Uterus (tissue), 4 donors: Measurements from ENCODE around the gene ZFP90. TPM values are rescaled to one million over a fixed set of nuclear protein-coding genes. Genes with fewer than 3 reads are reported as not detected.

Experiments
- DNase-seq, 2 donors: peaks; one replicate each; pipeline ENCODE4 v3.0.0-alpha.2; 2019 to 2020
- H3K27ac ChIP-seq, 2 donors: fragments of 200-600 bp; sonication (generic); 1 replicate in 1 of 2; 2 replicates in 1 of 2; pipeline ENCODE4 v1.5.1; 2016 to 2018
- H3K27me3 ChIP-seq, 2 donors: fragments of 200-600 bp; sonication (generic); one replicate each; pipeline ENCODE4 v1.5.1; 2018 to 2019; ENCODE audit warnings: control low read depth in 1 of 2
- H3K36me3 ChIP-seq, 2 donors: fragments of 200-600 bp; sonication (generic); one replicate each; pipeline ENCODE4 v1.5.1; 2019; ENCODE audit warnings: control low read depth in 1 of 2
- H3K4me1 ChIP-seq, 2 donors: fragments of 200-600 bp; sonication (generic); one replicate each; pipeline ENCODE4 v1.5.1; 2018 to 2019; ENCODE audit warnings: control low read depth in 1 of 2
- H3K4me3 ChIP-seq, 2 donors: fragments of 200-600 bp; sonication (generic); 1 replicate in 1 of 2; 2 replicates in 1 of 2; pipeline ENCODE4 v1.5.1; 2018 to 2019; ENCODE audit warnings: mild to moderate bottlenecking in 1 of 2
- H3K9me3 ChIP-seq, 2 donors: fragments of 200-600 bp; sonication (generic); one replicate each; pipeline ENCODE4 v1.5.1; 2019; ENCODE audit warnings: control low read depth in 1 of 2
- POLR2A ChIP-seq, 2 donors: fragments of 450-650 bp; IDR thresholded peaks; one replicate each; pipeline ENCODE4 v1.6.1; 2016; ENCODE audit warnings: antibody characterized with exemption in 2 of 2, mild to moderate bottlenecking in 1 of 2, moderate library complexity in 1 of 2
- intact Hi-C: fragments of 100-400 bp; cut with DNase I; formaldehyde crosslinking; loops from one replicate; pipeline ENCODE4 v1.15.1; 2023; ENCODE audit warnings: low total_unique reads
- small RNA-seq: library from RNA; depleted of rRNA; stranded (forward); fragments of <200 nt; gene quantifications from one replicate; pipeline ENCODE3, GENCODE V24; 2016
- total RNA-seq, 4 donors: library from RNA; depleted of rRNA in 3 of 4; stranded (reverse); fragments of >200 nt in 3 of 4; gene quantifications; one replicate each; pipeline versions ENCODE4 v1.1.0 to v1.2.4, GENCODE V29; 2014 to 2023
- TF ChIP-seq, protein P1 (sequence below), 4 experiments: fragments of 200-600 bp in 2 of 4; fragments of 450-650 bp in 2 of 4; sonication (generic) in 2 of 4; IDR thresholded peaks; one replicate each; pipeline ENCODE4 v1.5.1; 2016 to 2019; ENCODE audit warnings: antibody characterized with exemption in 4 of 4, mild to moderate bottlenecking in 2 of 4, moderate library complexity in 1 of 4
- donor health status: DM: yes; HTN: yes; CAD: no.

Gene ZFP90
- total RNA-seq, 4 donors from 2014 or later, result 19.1 to 81.4 (median 31.9) TPM

DNA sequence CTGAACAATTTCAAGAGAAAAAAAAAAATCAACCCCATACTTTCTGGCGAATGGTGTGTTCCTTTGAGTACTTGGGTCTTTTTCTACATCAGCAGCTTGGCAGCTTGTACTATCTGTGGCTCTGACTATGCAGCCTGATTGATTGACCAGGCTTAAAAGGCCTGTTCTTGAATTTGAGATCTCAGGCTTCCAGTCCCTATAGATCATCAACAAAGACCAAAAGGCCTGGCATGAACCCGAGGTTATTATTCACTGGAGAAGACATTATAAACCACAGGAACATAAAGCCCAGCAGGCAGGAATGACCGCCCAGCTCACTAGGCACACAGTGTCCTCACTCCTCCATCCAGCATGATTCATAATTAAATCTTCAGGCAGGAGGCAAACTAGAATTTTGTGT is 73.9 kb downstream of the ZFP90 start:
- no peak overlapping the region for H3K27ac ChIP-seq
- TF ChIP-seq POLR2A (IDR thresholded peaks at IDR 0.05), result no peak
- TF ChIP-seq, protein P1, sequence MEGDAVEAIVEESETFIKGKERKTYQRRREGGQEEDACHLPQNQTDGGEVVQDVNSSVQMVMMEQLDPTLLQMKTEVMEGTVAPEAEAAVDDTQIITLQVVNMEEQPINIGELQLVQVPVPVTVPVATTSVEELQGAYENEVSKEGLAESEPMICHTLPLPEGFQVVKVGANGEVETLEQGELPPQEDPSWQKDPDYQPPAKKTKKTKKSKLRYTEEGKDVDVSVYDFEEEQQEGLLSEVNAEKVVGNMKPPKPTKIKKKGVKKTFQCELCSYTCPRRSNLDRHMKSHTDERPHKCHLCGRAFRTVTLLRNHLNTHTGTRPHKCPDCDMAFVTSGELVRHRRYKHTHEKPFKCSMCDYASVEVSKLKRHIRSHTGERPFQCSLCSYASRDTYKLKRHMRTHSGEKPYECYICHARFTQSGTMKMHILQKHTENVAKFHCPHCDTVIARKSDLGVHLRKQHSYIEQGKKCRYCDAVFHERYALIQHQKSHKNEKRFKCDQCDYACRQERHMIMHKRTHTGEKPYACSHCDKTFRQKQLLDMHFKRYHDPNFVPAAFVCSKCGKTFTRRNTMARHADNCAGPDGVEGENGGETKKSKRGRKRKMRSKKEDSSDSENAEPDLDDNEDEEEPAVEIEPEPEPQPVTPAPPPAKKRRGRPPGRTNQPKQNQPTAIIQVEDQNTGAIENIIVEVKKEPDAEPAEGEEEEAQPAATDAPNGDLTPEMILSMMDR (IDR thresholded peaks at IDR 0.05), result no peak
- no peaks in the 10 kb centered on the region for H3K4me1 ChIP-seq
- no peak overlapping the region for H3K4me3 ChIP-seq
- intact Hi-C loops, result no loop called here
- no peaks in the 10 kb centered on the region for H3K36me3 ChIP-seq
- H3K27me3 ChIP-seq, result no peaks in the 10 kb centered on the region
- H3K9me3 ChIP-seq, result no peaks in the 10 kb centered on the region
- no peak for DNase-seq

DNA sequence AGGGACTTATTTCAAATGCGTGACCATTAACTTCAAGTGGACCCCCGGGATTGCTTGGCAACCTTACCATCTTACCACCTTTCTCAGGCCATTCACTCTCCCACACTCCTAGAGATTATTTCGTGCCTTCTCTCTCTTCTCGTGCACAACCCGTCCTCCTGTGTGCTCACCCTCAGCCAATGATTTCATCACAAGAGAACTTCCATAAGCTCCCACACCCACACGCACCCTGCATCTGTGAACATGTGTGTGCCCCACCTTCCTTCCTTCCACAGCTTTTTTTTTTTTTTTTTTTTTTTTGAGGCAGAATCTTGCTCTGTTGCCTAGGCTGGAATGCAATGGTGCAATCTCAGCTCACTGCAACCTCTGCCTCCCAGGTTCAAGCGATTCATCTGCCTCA is 78.6 kb downstream of the ZFP90 start:
- no peaks in the 10 kb centered on the region for H3K4me1 ChIP-seq
- H3K36me3 ChIP-seq, result no peaks in the 10 kb centered on the region
- TF ChIP-seq, protein P1 (IDR thresholded peaks at IDR 0.05), result no peak
- TF ChIP-seq POLR2A (IDR thresholded peaks at IDR 0.05), result no peak
- no peak for DNase-seq
- intact Hi-C loops, result no loop called here
- H3K4me3 ChIP-seq, result no peak overlapping the region
- no peak overlapping the region for H3K27ac ChIP-seq
- H3K9me3 ChIP-seq, result no peaks in the 10 kb centered on the region
- no peaks in the 10 kb centered on the region for H3K27me3 ChIP-seq

Small RNA genes within 50 kb of the gene (small RNA-seq; reads per million reads assigned to genes)
- not detected for gene RNU4-36P

Other genes starting within 250 kb of the ZFP90 start
- 10 to 100 TPM in 2 of 4 donors, 1 to 10 TPM in 2; 7.6 to 18.9 (median 13.4) TPM for gene SLC7A6OS, start 228.3 kb upstream of the ZFP90 start, total RNA-seq
- gene PRMT7, start 228.3 kb upstream of the ZFP90 start, total RNA-seq, result 100 to 1,000 TPM in 1 of 4 donors, 10 to 100 TPM in 2, 1 to 10 TPM in 1; 8.2 to 111 (median 66.9) TPM
- 1 to 10 TPM in 2 of 4 donors, under 1 TPM in 2; under 0.01 to 2.6 (median 0.75) TPM for gene SMPD3, start 90.8 kb upstream of the ZFP90 start, total RNA-seq
- gene CDH3, start 106.0 kb downstream of the ZFP90 start, total RNA-seq, result 10 to 100 TPM in 2 of 4 donors, 1 to 10 TPM in 2; 5.1 to 55.3 (median 18.9) TPM
- gene CDH1, start 198.0 kb downstream of the ZFP90 start, total RNA-seq, result 10 to 100 TPM in 1 of 4 donors, 1 to 10 TPM in 2, under 1 TPM in 1; 0.26 to 30.0 (median 2.6) TPM